GM18861 (cell line): Measurements from ENCODE around the gene GRXCR1.

Source experiments
- ATAC-seq: cut with Tn5 transposase; IDR thresholded peaks from one replicate; pipeline ENCODE4 v1.9.1; 2021; ENCODE audit not compliant: unreplicated experiment

Gene GRXCR1

DNA sequence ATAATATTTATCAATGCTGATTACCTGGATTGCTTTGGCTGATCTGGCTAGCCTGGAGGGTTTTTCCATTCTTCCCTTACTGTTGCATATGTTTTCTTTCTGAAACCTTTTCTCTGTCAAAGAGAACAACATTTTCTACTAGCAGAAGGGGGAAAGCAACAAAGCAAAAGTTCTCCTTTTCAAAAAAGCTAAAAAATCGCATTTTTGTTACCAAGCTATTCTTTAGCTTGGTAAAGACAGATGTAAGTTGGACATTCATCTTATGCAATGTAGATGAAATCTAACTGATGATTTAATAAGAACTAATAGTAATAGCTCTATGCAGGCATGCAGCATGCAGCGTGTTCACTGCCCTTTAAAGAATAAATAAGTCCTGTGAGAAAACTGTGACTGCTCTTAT lies at the start of gene GRXCR1:
TSS of gene GRXCR1 (plus strand) at position 301 of the 400 bp plus-strand sequence. CDS start 554 bp downstream, outside the sequence.
- ATAC-seq: no peak

DNA sequence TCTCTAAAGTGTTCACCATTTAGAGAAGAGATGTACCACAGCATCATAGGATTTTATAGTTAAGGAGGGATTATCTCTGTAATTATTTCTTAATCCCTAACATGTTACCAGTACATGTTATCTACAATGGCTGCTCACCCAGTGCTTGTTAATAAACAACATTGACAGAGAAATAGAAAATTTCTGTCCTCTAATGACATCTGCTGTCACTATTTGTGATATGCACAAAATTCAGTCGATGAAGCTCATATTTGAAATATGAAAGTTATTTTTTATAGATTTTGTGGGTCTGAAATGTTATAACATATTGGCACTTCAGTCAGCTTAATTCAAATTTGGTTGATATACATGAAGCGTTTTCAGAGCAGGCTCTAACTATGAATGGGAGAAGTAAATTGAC lies 48.8 kb upstream of the GRXCR1 start:
- no peak for ATAC-seq

DNA sequence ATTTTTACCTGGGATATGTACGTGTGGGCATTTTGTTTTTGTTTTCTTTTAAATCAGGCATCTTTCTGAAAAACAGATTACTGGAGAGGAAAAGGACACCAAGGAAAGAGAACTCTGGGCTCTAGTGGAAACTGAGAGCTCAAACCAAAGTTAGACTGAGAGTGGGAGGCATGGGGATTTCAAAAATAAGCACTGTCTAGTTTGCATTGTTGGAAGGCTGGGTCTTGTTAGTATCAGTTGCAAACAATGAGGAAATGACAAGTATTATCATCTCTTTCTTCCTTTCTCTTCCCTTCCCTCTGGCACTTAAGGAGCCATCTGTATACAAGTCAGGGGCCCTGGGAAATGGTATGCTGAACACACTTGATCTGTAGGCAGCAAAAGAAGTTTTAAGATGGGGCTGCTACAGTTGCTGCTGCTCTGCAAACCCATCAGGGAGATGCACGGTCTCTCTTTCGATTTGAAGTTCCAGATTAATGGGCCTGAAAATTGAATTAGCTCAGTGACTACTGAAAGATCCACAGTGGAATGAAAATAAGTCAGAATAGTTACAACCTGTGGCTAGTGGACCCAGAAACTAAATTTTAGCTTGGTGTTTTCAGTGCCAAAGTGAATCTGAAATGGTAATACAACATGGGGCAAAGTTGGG lies 48.0 kb upstream of the GRXCR1 start:
- ATAC-seq: no peak

DNA sequence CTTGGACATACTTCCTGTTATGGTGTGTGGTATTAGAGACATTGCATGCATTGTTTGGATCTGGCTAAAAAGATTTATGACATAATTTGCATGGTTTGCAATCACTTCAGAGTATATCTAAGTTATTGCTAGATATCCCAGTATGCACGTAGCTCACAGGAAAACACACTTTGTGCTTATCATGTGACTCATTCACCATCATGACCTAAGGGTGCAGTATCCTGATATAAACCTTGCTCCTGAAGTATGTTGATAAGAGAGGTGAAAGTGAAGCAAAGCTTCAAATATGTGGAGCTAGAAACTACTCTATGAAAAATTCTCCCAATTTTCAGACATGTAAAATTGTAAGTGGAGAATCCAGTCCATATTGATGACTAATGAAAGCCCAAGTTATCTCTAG lies 46.9 kb upstream of the GRXCR1 start:
- ATAC-seq: no peak

DNA sequence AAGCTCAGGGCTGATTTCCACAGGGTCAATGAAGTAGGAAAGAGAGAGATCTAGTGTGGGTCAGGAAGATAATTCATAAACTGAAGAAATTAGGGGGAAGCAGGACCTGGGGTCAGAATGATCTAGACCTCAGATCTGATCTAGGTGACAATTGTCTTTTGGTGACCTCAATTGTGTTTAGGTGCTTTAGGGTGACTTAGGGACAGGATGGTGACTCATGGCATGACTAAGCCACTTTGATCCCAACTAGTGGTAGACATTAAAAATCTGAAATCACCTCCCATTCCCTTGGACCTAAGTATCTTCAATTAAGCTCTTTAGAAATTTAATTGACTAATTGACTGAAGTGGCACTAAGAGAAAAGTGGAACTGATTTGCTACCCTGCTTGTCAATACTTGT lies 36.7 kb upstream of the GRXCR1 start:
- ATAC-seq: no peak

DNA sequence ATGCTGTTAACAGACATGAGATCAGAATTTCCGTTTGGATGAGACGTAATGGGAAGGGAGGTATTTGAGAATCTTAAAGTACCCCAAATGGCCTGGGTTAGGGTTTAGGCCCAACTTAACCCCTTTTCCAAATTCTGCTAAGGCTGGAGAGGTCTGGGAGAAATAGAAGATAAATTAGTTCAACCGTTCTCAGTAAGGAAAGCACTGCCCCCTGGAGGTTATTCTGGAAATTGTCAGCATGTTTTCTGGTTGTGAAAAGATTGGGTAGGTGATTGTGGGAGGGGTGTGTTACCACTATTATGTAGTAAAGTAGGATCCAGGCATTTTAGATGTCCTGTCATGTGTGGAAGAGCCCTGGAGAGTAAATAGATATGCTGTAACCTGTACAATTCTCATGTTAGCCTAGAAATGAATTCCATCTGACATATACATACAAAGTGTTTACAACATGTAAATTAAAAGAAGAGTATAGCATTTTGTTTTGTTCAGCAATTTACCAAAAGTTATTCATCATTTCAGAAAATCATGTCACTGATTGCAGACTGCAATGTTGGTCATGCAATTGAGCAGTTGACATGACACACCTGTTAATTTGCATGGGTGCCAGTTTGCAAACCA lies 26.8 kb upstream of the GRXCR1 start:
- no peak for ATAC-seq

DNA sequence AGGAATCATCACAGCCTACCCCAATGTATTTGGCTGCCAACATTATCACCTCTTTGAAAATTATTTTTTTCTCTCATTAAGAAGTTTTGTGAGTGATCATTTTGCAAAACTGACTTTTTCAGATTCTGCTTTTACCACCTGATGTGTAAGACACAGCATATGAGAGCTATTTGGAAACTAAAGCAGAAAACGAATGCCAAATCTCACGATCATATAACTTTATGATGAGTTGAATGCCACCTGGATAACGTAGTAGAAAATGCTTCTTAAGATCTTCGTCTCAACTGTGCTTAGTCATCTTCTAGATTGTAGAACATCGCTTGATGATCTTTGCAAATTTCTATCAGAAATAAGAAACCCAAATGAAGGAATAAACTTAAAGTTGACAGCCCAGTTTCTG lies 21.3 kb upstream of the GRXCR1 start:
- no peak for ATAC-seq

DNA sequence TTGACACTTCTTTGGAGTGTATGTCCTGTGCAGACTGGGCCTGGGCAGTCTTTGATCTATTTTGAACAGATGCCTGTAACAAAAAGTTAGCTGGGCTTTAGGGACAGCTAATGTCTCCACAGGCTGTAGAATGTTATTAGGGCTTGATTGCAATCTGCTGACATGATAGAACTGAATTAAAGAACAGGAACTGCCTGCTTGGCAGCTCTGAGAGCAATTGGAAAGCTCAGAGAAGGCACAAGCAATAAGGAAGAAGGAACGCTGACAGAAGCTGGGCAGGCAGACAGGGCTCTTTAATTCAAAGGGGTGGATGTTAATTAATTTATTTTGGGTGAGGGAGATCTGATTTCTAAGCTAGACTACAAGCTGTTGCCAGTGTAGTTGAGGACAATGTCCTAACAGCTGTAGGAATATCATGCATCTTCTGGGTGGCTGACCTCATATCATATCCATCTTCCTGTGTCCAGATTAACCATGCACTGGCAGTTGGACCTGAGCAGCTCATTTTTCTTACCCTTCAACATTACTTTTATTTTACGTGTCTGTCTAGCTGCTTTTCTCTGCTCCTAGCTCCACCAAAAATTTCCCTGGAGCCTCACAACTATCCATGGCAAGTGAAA lies 20.7 kb upstream of the GRXCR1 start:
- ATAC-seq: no peak

DNA sequence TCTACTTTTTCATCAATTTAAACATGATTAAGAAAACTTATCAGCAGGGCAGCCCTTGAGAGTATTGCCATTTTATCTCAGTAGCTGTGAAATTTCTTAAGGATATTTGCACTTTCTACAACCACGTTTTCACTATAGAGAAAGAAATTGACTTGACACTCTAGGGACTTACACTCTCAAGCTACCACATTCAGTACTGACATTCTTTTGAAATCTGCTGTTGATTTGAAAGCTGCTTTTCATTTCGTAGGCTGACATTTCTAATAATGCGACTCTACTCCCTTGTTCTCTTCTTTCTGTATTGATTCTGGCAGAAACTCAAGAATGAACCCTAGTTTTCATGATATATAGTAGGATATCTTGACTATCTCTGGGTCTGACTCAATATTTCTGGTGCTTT lies 13.7 kb upstream of the GRXCR1 start:
- no peak for ATAC-seq

DNA sequence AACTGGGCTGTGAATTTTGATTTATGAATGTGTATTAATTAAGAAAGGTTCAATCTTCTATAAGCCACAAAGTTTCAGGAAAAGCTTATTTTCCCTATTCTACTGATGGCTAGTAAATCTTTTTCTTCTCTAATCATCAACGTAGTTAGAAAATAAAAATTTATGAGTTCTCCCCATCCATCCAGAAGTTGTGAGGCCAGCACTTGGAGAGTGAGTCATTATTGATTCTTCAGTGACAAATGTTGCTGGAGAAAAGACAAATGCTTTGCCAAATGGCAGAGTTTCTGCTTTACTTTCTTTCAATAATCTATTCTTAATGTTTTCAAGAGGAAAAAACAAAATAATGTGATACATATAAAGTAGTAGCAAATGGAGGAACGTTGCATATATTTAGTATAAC lies 11.3 kb upstream of the GRXCR1 start:
- no peak for ATAC-seq

DNA sequence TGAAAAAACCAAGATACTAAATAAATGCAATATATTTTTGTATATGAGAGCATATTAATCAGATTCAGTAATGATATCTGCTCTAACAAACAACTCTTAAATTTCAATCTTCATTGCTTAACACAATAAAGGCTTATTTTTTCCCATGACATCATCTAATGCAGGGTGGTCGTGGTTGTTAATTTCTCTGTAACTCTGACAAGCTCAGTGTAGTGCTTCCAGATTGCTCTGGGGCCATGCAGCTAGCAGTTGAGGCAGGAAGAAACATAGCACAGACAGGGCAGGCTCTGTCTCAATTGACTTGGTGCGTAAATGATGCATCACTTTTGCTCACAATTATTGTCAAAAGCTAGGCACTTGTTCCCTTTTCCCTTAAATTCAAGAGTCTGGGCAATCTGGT lies 869 bp upstream of the GRXCR1 start:
- no peak for ATAC-seq

DNA sequence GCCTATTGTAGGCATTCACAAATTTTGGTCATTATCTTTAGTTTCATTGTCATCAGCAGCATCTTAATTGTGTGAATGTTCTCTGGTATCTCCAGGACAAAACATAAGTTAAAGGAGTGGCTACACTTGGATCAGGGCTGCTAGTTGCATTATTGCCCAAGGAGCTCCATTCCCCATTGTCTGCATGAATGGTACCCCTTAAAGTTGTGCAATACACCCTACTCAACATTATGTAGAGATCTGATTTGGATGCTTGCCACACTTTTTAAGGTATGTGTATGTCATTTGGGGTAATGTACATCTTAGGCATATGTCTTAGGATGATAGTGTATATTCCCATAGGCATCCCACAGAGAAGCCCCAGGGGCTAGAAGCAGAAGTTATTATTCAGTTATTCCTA lies 2.9 kb downstream of the GRXCR1 start:
- ATAC-seq: no peak

DNA sequence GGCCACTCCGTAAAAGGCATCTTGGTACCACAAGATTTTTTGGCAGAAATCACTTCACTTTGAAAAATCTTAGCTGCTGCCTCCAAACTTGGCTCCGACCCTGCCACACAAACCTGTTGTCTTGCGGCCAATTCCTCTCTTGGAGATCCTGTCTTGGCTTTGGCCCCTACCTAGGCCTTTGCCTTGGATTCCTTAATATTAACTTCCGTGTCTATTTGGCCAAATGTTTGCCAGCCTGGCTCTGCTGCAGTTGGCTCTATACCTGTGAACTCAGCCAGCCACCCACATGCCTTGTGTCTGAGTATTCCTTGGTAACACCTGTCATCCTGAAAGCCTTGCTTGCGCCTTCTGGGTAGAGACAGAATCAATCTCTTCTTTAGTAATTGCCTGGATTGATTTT lies 12.5 kb downstream of the GRXCR1 start:
- no peak for ATAC-seq

DNA sequence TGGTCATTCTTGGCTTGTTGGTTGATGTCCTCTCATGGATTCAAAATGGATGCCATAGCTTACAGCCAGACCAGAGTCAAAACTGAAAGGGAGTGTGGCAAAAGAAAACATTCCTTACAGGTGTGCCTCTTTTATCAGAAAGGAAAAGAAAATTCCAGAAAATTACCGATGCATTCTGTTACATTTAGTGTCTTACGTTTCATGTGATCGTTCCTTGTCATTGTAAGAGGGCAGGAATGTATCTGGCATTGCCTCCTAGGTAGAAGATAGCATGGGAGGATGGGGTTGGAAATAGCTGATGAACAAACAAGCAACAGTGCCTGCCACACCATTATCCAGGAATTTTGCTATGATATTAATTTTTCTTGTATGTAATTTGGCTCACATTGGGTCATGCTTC lies 13.1 kb downstream of the GRXCR1 start:
- ATAC-seq: no peak

DNA sequence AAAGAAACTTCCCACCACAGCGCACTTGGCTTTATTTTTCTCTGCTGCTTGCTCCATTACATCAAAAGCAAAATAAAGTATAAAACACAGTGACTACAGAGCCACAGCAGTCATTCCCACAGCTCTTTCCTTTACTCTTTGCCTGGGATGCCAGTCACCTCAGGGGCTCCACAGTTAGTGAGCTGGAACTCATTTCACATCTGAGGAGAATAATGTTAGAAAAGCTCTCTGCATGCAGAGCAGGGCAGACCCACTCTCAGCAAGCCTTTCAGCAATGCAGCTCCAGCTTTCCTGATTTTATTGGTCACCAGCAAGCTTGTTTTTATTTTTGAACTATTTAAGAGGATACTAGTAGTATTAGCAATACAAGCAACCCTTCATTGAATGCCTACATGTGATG lies 13.8 kb downstream of the GRXCR1 start:
- no peak for ATAC-seq

DNA sequence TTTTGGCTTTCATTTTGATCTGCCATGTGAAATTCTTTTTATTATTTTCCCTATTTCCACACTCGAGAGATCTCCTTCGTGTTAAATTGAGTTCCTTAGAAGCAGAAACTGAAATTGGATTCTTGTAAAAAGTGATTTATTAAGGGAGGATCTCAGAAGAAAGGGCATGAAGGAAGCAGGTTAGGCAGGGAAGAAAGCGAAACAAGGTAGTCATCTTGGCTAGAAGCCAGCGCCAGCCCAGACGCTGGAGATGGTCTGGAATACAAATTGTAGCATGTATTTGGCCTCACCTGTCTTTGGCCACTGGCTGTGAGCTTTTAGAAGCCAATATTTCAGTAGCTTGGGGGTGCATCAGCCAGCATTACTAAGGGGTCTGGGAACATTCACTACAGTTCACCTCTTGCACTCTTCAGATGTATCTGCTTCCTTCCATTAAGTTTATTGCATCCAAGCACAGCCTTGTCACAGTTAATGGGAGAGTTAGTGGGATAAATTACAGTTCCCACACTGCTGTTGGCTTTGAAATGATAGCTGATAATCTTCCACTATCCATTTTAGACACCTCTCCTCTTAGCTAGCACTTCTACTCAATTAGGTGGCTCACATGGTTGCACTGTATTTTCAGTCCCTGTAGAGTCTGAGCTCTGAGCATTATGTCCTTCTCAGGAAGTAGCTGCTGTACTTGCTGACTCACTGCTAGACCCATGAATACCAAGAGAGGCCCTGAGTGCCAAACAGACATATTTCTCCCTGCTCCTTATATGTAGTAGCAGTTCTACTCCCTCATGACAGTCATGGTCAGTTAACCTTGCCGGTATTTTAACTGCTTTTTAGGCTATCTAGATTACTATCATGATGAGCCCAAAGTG lies 14.6 kb downstream of the GRXCR1 start:
- no peak for ATAC-seq

DNA sequence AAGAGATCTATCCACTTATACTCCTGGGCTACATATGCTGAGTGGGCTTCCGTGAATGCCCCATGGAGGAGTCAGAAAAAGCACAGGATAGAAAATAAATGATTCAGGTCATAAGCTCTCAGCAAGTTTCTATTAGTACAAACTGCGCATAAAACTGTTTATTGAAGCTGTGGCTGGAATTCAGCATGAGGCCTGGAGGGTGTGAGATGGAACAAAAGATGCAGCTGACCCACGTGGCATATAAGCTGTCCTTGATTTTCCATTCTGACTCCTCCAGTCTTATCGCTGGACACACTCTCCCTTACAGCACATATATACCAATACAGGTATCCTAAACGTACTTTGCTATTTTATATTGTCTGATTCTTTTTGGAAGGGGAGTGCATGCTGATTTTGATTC lies 17.9 kb downstream of the GRXCR1 start:
- ATAC-seq: no peak

DNA sequence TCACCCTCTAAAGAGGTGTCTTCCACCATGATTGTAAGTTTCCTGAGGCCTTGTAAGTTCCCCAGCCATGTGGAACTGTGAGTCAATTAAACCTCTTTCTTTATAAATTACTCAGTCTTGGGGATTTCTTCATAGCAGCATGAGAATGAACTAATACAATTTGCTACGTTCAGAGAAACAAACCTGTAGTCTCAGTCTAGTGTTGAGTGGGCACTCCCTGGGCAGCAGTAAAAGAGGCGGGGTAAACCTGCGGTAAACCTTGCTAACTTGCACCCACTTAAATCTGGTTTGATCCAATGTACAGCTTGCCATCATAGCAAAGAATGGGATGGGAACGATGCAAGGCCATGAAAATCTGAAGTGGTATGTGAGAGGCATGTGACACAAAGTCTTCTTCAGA lies 22.4 kb downstream of the GRXCR1 start:
- ATAC-seq: no peak

DNA sequence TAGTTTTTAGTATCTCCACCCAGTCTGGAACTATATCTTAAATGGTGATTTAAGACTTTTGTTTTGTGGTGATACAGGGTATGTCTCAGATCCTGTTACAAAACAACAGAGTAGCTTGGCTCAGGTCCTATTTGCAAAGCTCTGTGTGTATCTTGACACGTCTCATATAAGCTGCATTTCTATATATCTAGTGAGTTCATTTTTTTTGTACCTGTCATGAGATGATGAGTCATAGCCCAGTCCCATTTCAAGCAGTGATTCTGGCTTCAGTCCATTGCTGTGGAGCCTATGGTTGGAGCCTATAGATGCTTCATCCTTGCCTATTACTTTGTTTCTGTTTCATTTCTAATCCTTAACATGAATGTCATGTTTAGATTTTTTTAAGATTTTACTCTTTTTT lies 23.0 kb downstream of the GRXCR1 start:
- no peak for ATAC-seq

DNA sequence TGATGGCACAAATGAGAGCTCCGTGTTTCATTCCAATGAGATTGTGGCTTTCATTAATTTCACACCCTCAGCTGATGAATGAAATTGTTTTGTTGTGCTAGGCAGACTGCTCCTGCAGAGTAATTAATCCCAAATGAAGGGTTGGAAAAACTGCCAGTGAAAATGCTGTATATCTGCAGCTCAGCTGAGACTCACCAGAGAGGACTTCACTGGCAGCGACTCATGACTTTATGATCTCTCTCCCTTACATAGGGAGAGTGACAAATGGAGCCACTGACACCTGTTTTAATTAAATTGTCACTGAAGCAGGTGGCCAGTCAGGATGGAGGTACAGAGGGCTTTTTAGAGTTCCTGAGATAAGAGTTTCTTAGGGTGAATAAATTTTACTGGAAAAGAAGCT lies 24.8 kb downstream of the GRXCR1 start:
- ATAC-seq: no peak

DNA sequence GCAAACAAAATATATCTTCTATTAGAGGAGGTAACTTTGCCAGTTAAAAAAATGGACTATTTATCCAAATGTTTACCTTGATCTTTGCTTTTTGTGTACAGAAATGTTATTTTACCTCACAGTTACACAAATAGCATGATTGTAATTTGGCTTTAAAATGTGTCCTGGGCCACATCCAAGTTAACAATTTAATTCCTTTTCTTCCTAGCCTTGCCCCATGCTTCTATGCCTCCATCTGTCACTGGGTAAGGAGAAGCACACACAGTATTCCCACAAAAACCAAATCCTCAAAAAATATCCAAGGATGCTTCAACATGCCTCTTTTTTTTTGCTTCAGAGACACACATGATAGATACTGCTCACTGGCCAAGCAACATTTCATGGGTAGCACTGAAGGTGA lies 30.9 kb downstream of the GRXCR1 start:
- ATAC-seq: no peak

DNA sequence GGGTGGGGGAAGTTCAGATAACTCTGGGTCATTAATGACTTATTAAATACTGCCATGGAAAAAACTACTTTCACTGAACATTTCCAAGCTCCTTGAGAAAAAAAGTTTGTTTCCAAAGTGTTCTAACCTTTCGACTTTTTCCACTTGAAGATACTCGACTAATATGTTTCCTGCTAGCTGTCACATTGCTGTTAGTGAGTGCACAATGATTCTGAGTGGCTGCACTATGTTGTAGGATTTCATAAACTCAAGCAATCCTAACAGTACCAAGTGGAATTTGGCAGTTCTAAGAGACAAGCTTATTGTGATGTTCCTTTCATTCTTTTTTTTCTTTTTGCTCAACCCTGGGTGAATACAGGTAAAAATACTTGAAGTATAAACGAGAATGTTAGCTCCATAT lies 33.4 kb downstream of the GRXCR1 start:
- ATAC-seq: no peak
